ENCODE data around the gene OR6J1. TPM values are rescaled to one million over a fixed set of nuclear protein-coding genes. Genes with fewer than 3 reads are reported as not detected.

OR6J1 gene
- total and polyA plus RNA-seq, 9 of the 15 experiments (the other 6 are each of a cell fraction or from before 2014, with no cell fraction given): not detected

DNA sequence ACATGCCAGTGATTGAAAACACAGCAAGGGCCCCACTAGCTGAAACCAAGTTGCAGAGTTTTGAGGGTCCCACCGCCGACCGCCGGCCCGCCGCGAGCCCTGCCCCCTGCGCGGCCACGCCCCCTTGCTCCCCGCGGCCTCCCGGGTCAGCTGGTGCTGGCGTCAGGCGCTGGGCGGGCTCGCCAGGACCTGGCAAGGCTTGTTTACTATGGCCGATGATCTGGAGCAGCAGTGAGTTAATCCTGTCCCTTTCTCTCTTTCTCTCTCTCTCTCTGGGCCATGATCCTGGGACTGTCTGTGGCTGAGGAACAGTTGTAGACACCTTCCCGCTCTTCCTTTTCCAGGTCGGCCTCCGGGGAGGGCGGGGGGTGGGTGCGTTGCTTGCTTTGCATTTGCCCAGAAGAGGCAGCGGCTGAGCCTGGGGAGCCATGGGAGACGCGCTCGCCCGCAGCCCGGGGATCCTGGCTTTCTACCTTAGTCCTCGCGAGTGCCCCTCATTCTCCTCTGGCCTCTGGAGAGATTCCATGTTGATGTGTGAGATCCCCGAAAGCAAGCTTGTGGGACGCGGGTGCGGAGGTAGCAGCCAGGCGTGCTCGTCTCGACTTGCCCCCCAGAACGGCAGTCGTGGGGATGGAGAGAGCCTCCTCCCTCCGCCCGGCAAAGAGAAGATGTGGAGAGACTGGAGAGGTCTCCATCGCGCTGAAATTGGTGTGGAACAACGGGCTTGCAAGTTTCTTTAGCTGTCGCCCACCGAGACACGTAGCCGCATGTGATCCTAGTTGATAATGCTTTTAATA lies 45.9 kb downstream of the OR6J1 start, which contains the start of gene ABHD4 (continued):
- TF ChIP-seq ATF1 (CRISPR knock-in tag; IDR thresholded peaks at IDR 0.05): no peak
- TF ChIP-seq ATF1 (tag; IDR thresholded peaks at IDR 0.05): peak; percentile 83
- TF ChIP-seq ZNF780A (CRISPR knock-in tag; IDR thresholded peaks at IDR 0.05): no peak
- TF ChIP-seq, protein P1, sequence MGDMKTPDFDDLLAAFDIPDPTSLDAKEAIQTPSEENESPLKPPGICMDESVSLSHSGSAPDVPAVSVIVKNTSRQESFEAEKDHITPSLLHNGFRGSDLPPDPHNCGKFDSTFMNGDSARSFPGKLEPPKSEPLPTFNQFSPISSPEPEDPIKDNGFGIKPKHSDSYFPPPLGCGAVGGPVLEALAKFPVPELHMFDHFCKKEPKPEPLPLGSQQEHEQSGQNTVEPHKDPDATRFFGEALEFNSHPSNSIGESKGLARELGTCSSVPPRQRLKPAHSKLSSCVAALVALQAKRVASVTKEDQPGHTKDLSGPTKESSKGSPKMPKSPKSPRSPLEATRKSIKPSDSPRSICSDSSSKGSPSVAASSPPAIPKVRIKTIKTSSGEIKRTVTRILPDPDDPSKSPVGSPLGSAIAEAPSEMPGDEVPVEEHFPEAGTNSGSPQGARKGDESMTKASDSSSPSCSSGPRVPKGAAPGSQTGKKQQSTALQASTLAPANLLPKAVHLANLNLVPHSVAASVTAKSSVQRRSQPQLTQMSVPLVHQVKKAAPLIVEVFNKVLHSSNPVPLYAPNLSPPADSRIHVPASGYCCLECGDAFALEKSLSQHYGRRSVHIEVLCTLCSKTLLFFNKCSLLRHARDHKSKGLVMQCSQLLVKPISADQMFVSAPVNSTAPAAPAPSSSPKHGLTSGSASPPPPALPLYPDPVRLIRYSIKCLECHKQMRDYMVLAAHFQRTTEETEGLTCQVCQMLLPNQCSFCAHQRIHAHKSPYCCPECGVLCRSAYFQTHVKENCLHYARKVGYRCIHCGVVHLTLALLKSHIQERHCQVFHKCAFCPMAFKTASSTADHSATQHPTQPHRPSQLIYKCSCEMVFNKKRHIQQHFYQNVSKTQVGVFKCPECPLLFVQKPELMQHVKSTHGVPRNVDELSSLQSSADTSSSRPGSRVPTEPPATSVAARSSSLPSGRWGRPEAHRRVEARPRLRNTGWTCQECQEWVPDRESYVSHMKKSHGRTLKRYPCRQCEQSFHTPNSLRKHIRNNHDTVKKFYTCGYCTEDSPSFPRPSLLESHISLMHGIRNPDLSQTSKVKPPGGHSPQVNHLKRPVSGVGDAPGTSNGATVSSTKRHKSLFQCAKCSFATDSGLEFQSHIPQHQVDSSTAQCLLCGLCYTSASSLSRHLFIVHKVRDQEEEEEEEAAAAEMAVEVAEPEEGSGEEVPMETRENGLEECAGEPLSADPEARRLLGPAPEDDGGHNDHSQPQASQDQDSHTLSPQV (IDR thresholded peaks at IDR 0.05): no peak; the same call in 1 of the 2 replicates
- no peak for TF ChIP-seq BCL6 (CRISPR knock-in tag; IDR thresholded peaks at IDR 0.05)
- no peak for TF ChIP-seq RB1 (IDR thresholded peaks at IDR 0.05; ENCODE audit: low read depth)
- TF ChIP-seq COPS2 (conservative IDR thresholded peaks at IDR 0.05): no peak
- peak in 1 of 2 experiments; percentile 74; a peak in 1 of 4 replicates for TF ChIP-seq SIN3A (IDR thresholded peaks at IDR 0.05; ENCODE audit: borderline replicate concordance in 2 of 2, control insufficient read depth in 1 of 2, low read depth in 2 of 2, low read length in 2 of 2)
- TF ChIP-seq MTA1 (IDR thresholded peaks at IDR 0.05; ENCODE audit: borderline replicate concordance): no peak
- TF ChIP-seq SMAD1 (IDR thresholded peaks at IDR 0.05; ENCODE audit: low read depth, low read length, partially characterized antibody): no peak
- no peak for TF ChIP-seq POU5F1 (IDR thresholded peaks at IDR 0.05; ENCODE audit: borderline replicate concordance, low read depth, low read length, partially characterized antibody)
- TF ChIP-seq ZNF316 (IDR thresholded peaks at IDR 0.05): no peak
- no peak for TF ChIP-seq ZNF124 (CRISPR knock-in tag; IDR thresholded peaks at IDR 0.05)
- TF ChIP-seq, protein P2, sequence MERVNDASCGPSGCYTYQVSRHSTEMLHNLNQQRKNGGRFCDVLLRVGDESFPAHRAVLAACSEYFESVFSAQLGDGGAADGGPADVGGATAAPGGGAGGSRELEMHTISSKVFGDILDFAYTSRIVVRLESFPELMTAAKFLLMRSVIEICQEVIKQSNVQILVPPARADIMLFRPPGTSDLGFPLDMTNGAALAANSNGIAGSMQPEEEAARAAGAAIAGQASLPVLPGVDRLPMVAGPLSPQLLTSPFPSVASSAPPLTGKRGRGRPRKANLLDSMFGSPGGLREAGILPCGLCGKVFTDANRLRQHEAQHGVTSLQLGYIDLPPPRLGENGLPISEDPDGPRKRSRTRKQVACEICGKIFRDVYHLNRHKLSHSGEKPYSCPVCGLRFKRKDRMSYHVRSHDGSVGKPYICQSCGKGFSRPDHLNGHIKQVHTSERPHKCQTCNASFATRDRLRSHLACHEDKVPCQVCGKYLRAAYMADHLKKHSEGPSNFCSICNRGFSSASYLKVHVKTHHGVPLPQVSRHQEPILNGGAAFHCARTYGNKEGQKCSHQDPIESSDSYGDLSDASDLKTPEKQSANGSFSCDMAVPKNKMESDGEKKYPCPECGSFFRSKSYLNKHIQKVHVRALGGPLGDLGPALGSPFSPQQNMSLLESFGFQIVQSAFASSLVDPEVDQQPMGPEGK (CRISPR knock-in tag; IDR thresholded peaks at IDR 0.05; ENCODE audit: borderline replicate concordance): no peak
- no peak; the same call in 1 of the 2 replicates for TF ChIP-seq L3MBTL2 (IDR thresholded peaks at IDR 0.05)
- TF ChIP-seq, protein P3, sequence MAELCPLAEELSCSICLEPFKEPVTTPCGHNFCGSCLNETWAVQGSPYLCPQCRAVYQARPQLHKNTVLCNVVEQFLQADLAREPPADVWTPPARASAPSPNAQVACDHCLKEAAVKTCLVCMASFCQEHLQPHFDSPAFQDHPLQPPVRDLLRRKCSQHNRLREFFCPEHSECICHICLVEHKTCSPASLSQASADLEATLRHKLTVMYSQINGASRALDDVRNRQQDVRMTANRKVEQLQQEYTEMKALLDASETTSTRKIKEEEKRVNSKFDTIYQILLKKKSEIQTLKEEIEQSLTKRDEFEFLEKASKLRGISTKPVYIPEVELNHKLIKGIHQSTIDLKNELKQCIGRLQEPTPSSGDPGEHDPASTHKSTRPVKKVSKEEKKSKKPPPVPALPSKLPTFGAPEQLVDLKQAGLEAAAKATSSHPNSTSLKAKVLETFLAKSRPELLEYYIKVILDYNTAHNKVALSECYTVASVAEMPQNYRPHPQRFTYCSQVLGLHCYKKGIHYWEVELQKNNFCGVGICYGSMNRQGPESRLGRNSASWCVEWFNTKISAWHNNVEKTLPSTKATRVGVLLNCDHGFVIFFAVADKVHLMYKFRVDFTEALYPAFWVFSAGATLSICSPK (IDR thresholded peaks at IDR 0.05; ENCODE audit: borderline replicate concordance): no peak
- no peak for TF ChIP-seq SMC3 (conservative IDR thresholded peaks at IDR 0.05; ENCODE audit: insufficient read depth, low read depth, low read length)
- TF ChIP-seq, protein P4, sequence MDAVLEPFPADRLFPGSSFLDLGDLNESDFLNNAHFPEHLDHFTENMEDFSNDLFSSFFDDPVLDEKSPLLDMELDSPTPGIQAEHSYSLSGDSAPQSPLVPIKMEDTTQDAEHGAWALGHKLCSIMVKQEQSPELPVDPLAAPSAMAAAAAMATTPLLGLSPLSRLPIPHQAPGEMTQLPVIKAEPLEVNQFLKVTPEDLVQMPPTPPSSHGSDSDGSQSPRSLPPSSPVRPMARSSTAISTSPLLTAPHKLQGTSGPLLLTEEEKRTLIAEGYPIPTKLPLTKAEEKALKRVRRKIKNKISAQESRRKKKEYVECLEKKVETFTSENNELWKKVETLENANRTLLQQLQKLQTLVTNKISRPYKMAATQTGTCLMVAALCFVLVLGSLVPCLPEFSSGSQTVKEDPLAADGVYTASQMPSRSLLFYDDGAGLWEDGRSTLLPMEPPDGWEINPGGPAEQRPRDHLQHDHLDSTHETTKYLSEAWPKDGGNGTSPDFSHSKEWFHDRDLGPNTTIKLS (IDR thresholded peaks at IDR 0.05; ENCODE audit: borderline replicate concordance, low read depth): no peak
